DND-41 (cell line): ENCODE data around the gene PDZRN4.
"Not testable (repeated sequence)": the region's sequence is repeated elsewhere in the genome, so short reads cannot be mapped to it uniquely, and the experiment has no call there.

ENCODE experiments used
- ATAC-seq: fragments of 200-7000 bp; cut with Tn5 transposase; 3 replicates; pipeline ENCODE4 v1.9.1; 2021; ENCODE audit warnings: low read depth; ENCODE audit not compliant: insufficient read depth
- DNase-seq: peaks from one replicate; pipeline ENCODE4 v3.0.0-alpha.2; 2020
- H2AFZ ChIP-seq: 2 replicates; pipeline ENCODE4 v1.6.0; 2012; ENCODE audit warnings: low read depth, low read length
- H3K27ac ChIP-seq: 2 replicates; pipeline ENCODE4 v1.5.1; 2012; ENCODE audit warnings: low read length, inconsistent platforms
- H3K27me3 ChIP-seq: fragments of 200-600 bp; sonication (generic); 2 replicates; pipeline ENCODE4 v1.6.0; 2012; ENCODE audit warnings: low read length, mild to moderate bottlenecking, inconsistent platforms; ENCODE audit not compliant: insufficient read depth, poor library complexity
- H3K36me3 ChIP-seq: 2 replicates; pipeline ENCODE4 v1.5.1; 2012; ENCODE audit warnings: low read length, inconsistent platforms; ENCODE audit not compliant: insufficient read depth
- H3K4me1 ChIP-seq: 2 replicates; pipeline ENCODE4 v1.5.1; 2012; ENCODE audit warnings: mild to moderate bottlenecking, low read length; ENCODE audit not compliant: insufficient read depth
- H3K4me2 ChIP-seq: 2 replicates; pipeline ENCODE4 v1.6.0; 2012; ENCODE audit warnings: mild to moderate bottlenecking, moderate library complexity, low read length, inconsistent platforms; ENCODE audit not compliant: insufficient read depth
- H3K4me3 ChIP-seq, 2 experiments: fragments of 200-600 bp in 1 of 2; shearing (Covaris generic) in 1 of 2; 2 replicates each; pipeline ENCODE4 v1.5.1; 2012 to 2016; ENCODE audit warnings: inconsistent platforms in 2 of 2, low read length in 2 of 2, mild to moderate bottlenecking in 2 of 2, low read depth in 1 of 2, moderate library complexity in 1 of 2
- H3K79me2 ChIP-seq: 2 replicates; pipeline ENCODE4 v1.6.0; 2012; ENCODE audit warnings: low read length, inconsistent platforms; ENCODE audit not compliant: insufficient read depth
- H3K9ac ChIP-seq: 2 replicates; pipeline ENCODE4 v1.6.0; 2012; ENCODE audit warnings: low read depth, mild to moderate bottlenecking, inconsistent platforms, low read length, moderate library complexity
- H3K9me3 ChIP-seq: 2 replicates; pipeline ENCODE4 v1.5.1; 2012; ENCODE audit warnings: low read length, moderate library complexity, mild to moderate bottlenecking, inconsistent platforms; ENCODE audit not compliant: insufficient read depth, severe bottlenecking
- H4K20me1 ChIP-seq: 2 replicates; pipeline ENCODE4 v1.6.0; 2012; ENCODE audit warnings: low read length; ENCODE audit not compliant: insufficient read depth
- CTCF ChIP-seq: IDR thresholded peaks from 2 replicates; pipeline ENCODE4 v1.5.1; 2012; ENCODE audit warnings: borderline replicate concordance, low read length, moderate library complexity, mild to moderate bottlenecking; ENCODE audit not compliant: poor library complexity, severe bottlenecking; ENCODE audit errors: extremely low read depth
- EZH2 ChIP-seq: IDR thresholded peaks from 3 replicates; pipeline ENCODE4 v1.6.1; 2012; ENCODE audit warnings: borderline replicate concordance, low read depth, mild to moderate bottlenecking, moderate library complexity, low read length, inconsistent platforms; ENCODE audit not compliant: severe bottlenecking

Gene PDZRN4

GRCh38 chr12:41310367-41310766 lies 122.2 kb downstream of the PDZRN4 start:
- no peak for TF ChIP-seq CTCF
- no peak for TF ChIP-seq EZH2

GRCh38 chr12:41311883-41312282 lies 123.8 kb downstream of the PDZRN4 start:
- Histone ChIP-seq H4K20me1 (no peaks in the 10 kb centered on the region), H3K9ac (no peak overlapping the region), H3K27me3 (no peaks in the 10 kb centered on the region), H3K4me2 (no peak overlapping the region), H3K79me2 (no peaks in the 10 kb centered on the region), H2AFZ (no peak overlapping the region), H3K36me3 (no peaks in the 10 kb centered on the region), H3K9me3 (no peaks in the 10 kb centered on the region), H3K4me1 (no peaks in the 10 kb centered on the region), H3K27ac (no peak overlapping the region), H3K4me3 (no peak overlapping the region)
- TF ChIP-seq CTCF (no peak), EZH2 (no peak)
- DNase-seq (no peak), ATAC-seq (no peak)

More at GRCh38 chr12:41310367-41310766, 122.2 kb downstream of the PDZRN4 start:
- no peak for DNase-seq
- Histone ChIP-seq H3K4me3 (no peak overlapping the region), H3K9ac (no peak overlapping the region), H3K9me3 (no peaks in the 10 kb centered on the region), H3K27me3 (no peaks in the 10 kb centered on the region), H2AFZ (no peak overlapping the region), H3K4me1 (no peaks in the 10 kb centered on the region), H3K36me3 (no peaks in the 10 kb centered on the region), H3K4me2 (no peak overlapping the region), H4K20me1 (no peaks in the 10 kb centered on the region), H3K27ac (no peak overlapping the region), H3K79me2 (no peaks in the 10 kb centered on the region)
- ATAC-seq, result no peak

- not testable (repeated sequence) for H3K9me3 ChIP-seq, H3K79me2 ChIP-seq, H3K27me3 ChIP-seq, H3K9ac ChIP-seq, H2AFZ ChIP-seq, H3K27ac ChIP-seq, H3K4me1 ChIP-seq, DNase-seq, H3K4me3 ChIP-seq, H4K20me1 ChIP-seq, H3K36me3 ChIP-seq, ATAC-seq, H3K4me2 ChIP-seq
These were observed 124.3 kb downstream of the PDZRN4 start for GRCh38 chr12:41312451-41312850.

- Histone ChIP-seq H3K4me2 (no peak overlapping the region), H3K79me2 (no peaks in the 10 kb centered on the region), H3K4me3 (no peak overlapping the region), H4K20me1 (no peaks in the 10 kb centered on the region), H3K9me3 (no peaks in the 10 kb centered on the region), H3K36me3 (no peaks in the 10 kb centered on the region), H3K27ac (no peak overlapping the region), H2AFZ (no peak overlapping the region), H3K9ac (no peak overlapping the region), H3K4me1 (no peaks in the 10 kb centered on the region), H3K27me3 (no peaks in the 10 kb centered on the region)
- ATAC-seq (no peak), DNase-seq (no peak)
- no peak for TF ChIP-seq CTCF
These were observed 137.2 kb downstream of the PDZRN4 start for GRCh38 chr12:41325336-41325735.
